CD4-positive, alpha-beta T cell treated with Interleukin-12 subunit alpha and Interleukin-12 subunit beta, for 1 hour (primary cell): ENCODE measurements around the gene NELL1.

Experiments
- DNase-seq: peaks from one replicate; pipeline ENCODE4 v3.0.0-alpha.2; 2020

NELL1 gene

GRCh38 chr11:21374376-21374775 lies 705.0 kb downstream of the NELL1 start:
- no peak for DNase-seq

DNA sequence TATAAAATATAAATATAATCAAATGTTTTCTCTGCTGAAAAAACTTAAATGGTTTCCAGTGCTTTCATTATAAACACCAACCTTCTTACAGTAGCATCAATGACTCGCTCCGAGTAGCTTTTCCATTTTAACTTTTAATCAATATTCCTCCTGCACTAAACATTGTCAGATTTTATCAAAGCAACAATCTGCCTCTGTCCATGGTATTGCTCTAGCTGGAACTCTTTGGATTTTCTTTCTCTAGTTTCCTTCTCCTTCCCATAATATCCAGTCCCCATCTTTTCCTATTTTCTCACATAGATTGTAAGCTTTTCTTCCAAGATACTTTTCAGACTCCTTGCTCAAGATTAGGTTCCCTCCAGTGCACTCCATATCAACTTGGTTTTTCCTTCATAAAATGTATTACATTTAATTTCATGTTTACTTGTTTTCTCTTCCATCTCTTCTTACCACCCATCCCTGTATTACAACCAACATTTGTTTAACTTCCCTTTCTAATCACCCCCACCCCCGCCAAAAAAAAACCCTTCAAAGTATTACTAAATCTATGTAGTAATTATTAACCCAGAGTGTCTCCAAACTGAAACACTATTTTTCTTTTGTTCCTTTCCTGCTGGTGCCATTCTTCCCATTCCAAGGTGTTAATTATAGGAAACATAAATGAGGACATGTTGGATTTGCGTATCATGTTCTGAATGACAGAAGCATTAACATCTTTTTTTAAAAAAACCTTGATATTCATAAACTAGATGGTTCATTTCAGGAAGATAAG lies 716.5 kb downstream of the NELL1 start:
- DNase-seq: no peak

DNA sequence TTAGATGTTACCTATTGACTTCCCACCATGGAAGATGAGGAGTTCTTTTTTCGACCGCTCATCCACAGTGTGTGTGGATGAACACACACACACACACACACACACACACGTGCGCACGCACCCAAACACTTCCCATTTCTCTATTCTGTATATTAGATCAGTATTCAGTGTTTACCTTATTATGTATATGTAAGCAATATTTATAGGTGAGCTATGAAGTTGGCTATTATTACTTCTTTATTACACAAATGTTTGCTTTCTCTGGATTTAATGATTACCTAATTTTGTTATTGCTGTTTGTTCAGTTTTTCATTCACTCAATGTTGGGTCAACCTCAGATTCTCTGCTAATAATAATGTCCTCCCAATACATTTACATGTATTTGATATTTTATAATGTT lies 721.0 kb downstream of the NELL1 start:
- no peak for DNase-seq

GRCh38 chr11:21396342-21397008 lies 727.1 kb downstream of the NELL1 start:
- no peak for DNase-seq

GRCh38 chr11:21398195-21398594 lies 728.8 kb downstream of the NELL1 start:
- no peak for DNase-seq

DNA sequence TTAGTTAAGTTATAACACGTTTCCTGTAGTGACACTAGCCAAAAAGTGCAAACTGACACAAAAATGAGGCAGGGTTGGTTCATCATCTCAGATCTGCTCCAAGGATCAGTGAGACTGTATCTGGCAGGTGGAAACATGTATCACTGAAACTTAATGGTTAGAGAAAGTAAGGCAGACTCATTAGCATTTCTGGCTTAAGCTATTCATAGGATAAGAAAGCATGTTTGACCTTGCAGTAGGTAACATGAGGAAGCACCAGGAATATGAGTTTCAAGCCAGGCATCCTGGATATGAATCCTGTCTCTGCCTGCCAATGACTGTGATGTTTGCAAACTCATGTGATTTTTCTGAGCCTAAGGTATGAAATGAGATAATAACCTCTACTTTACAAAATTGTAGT lies 732.1 kb downstream of the NELL1 start:
- DNase-seq: no peak

GRCh38 chr11:21402274-21402673 lies 732.9 kb downstream of the NELL1 start:
- no peak for DNase-seq

- DNase-seq: no peak
These were observed 733.7 kb downstream of the NELL1 start for GRCh38 chr11:21403069-21403468.

GRCh38 chr11:21405422-21405821 lies 736.0 kb downstream of the NELL1 start:
- no peak for DNase-seq

GRCh38 chr11:21410513-21410912 lies 741.1 kb downstream of the NELL1 start:
- no peak for DNase-seq

GRCh38 chr11:21411104-21411503 lies 741.7 kb downstream of the NELL1 start:
- no peak for DNase-seq

GRCh38 chr11:21411597-21411996 lies 742.2 kb downstream of the NELL1 start:
- DNase-seq: no peak

DNA sequence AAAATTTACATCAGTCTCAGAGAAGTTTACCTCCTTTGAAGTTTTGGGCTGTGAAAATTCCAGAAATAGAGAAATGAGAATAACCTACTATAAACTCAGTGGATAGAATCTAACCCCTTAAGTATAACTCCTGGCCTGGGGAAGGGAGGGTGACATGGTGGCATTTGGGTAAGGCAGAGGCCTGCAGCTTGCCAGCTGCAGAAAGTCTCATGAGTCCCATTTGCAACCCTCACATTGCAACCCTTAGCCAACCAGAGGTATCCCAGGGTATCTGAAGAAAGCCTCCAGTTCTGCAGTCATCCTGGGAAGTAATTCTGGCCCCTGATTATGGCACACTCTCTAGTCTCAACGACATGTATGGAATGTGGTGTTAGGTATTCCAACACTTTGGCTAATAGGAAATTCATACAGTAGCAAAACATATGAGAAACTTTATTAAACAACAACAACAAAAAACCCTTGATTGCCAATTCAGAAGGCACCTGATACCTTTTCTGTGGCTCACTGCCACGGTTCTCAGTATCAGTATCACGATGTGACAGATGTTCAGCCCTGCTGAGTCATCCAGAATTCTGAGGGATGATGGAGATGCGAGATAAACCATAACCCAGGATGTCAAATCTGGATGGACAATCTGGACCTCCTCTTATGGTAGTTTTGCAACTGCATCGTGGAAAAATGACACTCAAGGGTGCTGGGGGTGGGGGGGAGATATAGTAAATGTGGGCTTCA lies 743.4 kb downstream of the NELL1 start:
- no peak for DNase-seq

DNA sequence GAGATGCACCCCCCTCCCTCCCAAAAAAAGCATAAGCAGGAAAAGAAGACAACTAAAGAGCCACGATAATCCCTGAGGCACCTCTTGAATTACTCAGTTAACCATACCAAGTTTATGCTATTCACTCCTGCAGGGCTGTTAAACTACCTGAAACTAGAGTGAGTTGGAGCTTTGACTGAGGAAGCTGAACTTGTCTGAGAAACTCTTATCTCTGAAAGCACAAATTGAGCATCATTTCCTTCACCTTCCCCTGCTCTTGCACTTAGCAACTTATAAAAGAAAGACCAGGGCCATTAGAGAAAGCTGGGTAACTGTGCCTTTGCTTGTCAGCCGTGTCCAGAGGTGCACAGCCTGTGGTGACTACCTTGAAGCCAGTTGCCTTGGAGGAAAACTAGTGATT lies 745.6 kb downstream of the NELL1 start:
- no peak for DNase-seq

DNA sequence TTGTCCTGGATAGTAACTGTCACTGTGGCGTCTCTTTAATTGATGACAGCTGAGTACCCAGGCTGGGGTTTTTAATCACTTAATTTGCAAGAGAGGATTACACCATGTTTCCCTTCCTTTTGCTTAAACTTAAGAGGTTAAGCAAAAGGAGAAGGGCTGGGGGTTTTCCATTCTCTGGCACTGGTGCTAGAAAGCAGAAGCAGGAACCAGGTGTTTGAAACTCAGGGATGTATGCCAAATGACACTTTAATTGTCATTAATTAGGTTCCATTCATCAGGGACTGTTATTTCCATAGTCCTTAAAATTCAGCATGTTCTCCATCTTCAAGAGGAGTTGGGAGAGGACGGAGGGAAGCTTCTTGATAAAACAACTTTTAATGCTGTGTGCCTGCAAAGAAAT lies 746.2 kb downstream of the NELL1 start:
- DNase-seq: no peak

GRCh38 chr11:21421711-21422329 lies 752.4 kb downstream of the NELL1 start:
- DNase-seq: no peak

DNA sequence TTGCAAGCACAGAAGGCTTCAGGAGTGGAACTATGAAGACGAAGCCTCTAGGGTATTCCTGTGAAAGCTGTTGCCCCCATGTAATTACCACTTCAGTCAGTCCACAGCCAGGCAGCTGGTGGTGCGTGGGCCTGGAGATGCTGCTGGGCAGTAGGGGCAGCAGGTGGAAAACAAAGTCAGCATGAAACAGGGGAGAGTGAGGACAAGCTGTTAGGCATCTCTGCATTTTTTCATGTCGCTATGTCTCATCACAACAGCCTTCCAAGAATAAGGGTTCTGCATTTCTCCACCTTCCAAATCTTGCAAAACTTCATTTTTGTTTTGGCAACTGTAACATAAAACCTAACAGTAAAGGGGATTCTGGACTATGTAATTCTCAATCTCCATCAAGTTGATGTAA lies 757.5 kb downstream of the NELL1 start:
- DNase-seq: no peak

GRCh38 chr11:21427726-21428125 lies 758.3 kb downstream of the NELL1 start:
- DNase-seq: no peak

- no peak for DNase-seq
These were observed 759.4 kb downstream of the NELL1 start for GRCh38 chr11:21428796-21429195.

DNA sequence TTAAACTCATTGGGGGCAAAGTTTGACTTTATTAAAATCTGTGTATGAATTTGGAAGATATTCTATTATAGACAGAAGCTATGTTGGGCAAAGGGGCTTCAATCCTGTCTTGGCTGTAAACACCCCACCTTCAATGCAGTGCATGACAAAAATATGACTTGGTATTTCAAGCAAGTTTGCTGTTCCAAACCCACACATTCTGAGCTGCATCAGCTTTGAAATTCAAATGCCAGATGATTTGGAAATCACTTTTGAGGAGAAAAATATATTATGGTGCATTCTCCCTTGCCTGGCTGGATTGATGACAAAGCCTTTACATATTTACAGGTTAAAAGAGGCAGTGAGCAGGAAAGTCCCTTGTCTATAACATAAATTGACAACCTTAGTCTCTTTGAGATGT lies 760.0 kb downstream of the NELL1 start:
- no peak for DNase-seq

GRCh38 chr11:21430537-21430936 lies 761.2 kb downstream of the NELL1 start:
- no peak for DNase-seq

- no peak for DNase-seq
These were observed 777.7 kb downstream of the NELL1 start for GRCh38 chr11:21446939-21447590.

DNA sequence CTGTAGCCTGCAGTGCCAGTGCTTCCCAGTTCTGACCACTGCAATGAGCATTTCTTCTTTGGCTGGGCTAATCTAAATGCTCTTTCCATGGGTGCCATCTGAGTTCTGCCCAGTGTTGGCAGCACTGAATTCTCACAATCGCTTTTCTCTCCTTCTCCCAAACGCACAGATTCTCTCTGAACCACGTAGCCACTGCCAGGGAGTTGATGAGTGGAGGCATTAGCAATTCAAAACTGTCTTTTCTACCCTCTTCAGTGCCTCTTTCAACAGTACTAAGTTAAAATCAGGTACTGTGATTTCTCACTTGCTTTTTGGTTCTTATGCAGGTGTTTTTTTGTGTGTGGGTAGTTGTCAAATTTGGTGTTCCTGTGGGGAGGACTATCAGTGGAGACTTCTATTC lies 778.5 kb downstream of the NELL1 start:
- no peak for DNase-seq
